HFFc6 (cell line): Measurements from ENCODE around the gene SPCS1. TPM values are rescaled to one million over a fixed set of nuclear protein-coding genes. Genes with fewer than 3 reads are reported as not detected.

Source experiments
- DNase-seq: peaks from one replicate; pipeline ENCODE4 v3.0.0-alpha.2; 2018
- H3K27ac Mint-ChIP-seq: 2 replicates; pipeline ENCODE4 v1.8.0; 2020; ENCODE audit warnings: mild to moderate bottlenecking, mixed read lengths
- H3K27me3 Mint-ChIP-seq: 2 replicates; pipeline ENCODE4 v1.8.0; 2021; ENCODE audit warnings: mild to moderate bottlenecking, moderate library complexity, mixed read lengths; ENCODE audit not compliant: insufficient read depth
- H3K36me3 Mint-ChIP-seq: 2 replicates; pipeline ENCODE4 v1.8.0; 2021; ENCODE audit warnings: low read depth, mixed read lengths
- H3K4me1 Mint-ChIP-seq: 2 replicates; pipeline ENCODE4 v1.8.0; 2020; ENCODE audit warnings: low read depth, mixed read lengths
- H3K4me3 Mint-ChIP-seq: 2 replicates; pipeline ENCODE4 v1.8.0; 2020; ENCODE audit warnings: mild to moderate bottlenecking, moderate library complexity, mixed read lengths
- H3K9me3 Mint-ChIP-seq: 2 replicates; pipeline ENCODE4 v1.8.0; 2020; ENCODE audit warnings: mild to moderate bottlenecking, mixed read lengths
- total RNA-seq, 6 experiments: library from RNA; stranded (reverse); fragmentation: NEBNext Ultra II Directional; extraction: Animal tissue kit (Norgen Biotek cat#: 25700); gene quantifications; 2 replicates in 1 of 6; 3 replicates in 5 of 6; pipeline ENCODE4 v1.2.3, GENCODE V29; 2021
- TF ChIP-seq, protein P1 (sequence below): fragments of 200-600 bp; sonication (generic); IDR thresholded peaks from 2 replicates; pipeline ENCODE4 v1.5.0; 2021; ENCODE audit warnings: antibody characterized with exemption, mild to moderate bottlenecking

Gene SPCS1
- total RNA-seq, 6 experiments from 2014 or later: 179 to 209 (median 193) TPM

DNA sequence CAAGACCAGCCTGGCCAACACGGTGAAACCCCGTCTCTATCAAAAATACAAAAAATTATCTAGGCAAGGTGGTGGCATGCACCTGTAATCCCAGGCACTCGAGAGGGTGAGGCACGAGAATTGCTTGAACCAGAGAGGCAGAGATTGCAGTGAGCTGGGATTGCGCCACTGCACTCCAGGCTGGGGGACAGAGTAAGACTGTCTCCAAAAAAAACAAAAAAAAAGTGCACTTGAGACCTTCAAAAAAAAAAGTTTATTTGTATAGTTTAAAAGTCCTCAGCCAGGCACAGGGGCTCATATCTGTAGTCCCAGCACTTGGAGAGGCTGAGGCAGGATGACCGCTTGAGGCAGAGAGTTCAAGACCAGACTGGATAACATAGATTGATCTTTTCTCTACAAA, 22.3 kb upstream of the SPCS1 start:
- Mint-ChIP-seq H3K36me3 (peaks cover 45% of the 10 kb centered on the region), H3K4me1 (peaks cover 73% of the 10 kb centered on the region), H3K4me3 (peak overlapping the region; percentile 22; the same call in 1 of the 2 replicates), H3K27ac (peak overlapping the region; percentile 90; the same call in 1 of the 2 replicates), H3K9me3 (no peaks in the 10 kb centered on the region; the same call in 1 of the 2 replicates), H3K27me3 (peaks cover 3% of the 10 kb centered on the region; the same call in 1 of the 2 replicates)
- TF ChIP-seq, protein P1, sequence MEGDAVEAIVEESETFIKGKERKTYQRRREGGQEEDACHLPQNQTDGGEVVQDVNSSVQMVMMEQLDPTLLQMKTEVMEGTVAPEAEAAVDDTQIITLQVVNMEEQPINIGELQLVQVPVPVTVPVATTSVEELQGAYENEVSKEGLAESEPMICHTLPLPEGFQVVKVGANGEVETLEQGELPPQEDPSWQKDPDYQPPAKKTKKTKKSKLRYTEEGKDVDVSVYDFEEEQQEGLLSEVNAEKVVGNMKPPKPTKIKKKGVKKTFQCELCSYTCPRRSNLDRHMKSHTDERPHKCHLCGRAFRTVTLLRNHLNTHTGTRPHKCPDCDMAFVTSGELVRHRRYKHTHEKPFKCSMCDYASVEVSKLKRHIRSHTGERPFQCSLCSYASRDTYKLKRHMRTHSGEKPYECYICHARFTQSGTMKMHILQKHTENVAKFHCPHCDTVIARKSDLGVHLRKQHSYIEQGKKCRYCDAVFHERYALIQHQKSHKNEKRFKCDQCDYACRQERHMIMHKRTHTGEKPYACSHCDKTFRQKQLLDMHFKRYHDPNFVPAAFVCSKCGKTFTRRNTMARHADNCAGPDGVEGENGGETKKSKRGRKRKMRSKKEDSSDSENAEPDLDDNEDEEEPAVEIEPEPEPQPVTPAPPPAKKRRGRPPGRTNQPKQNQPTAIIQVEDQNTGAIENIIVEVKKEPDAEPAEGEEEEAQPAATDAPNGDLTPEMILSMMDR: no peak
- DNase-seq: no peak

GRCh38 chr3:52684184-52684583, 21.7 kb upstream of the SPCS1 start:
- DNase-seq: no peak
- peaks cover 3% of the 10 kb centered on the region; the same call in 1 of the 2 replicates for H3K27me3 Mint-ChIP-seq
- TF ChIP-seq, protein P1: no peak
- H3K27ac Mint-ChIP-seq: peak overlapping the region; percentile 90
- H3K36me3 Mint-ChIP-seq: peaks cover 46% of the 10 kb centered on the region
- H3K9me3 Mint-ChIP-seq: no peaks in the 10 kb centered on the region; the same call in 1 of the 2 replicates
- peak overlapping the region; percentile 91 for H3K4me3 Mint-ChIP-seq
- H3K4me1 Mint-ChIP-seq: peaks cover 73% of the 10 kb centered on the region

DNA sequence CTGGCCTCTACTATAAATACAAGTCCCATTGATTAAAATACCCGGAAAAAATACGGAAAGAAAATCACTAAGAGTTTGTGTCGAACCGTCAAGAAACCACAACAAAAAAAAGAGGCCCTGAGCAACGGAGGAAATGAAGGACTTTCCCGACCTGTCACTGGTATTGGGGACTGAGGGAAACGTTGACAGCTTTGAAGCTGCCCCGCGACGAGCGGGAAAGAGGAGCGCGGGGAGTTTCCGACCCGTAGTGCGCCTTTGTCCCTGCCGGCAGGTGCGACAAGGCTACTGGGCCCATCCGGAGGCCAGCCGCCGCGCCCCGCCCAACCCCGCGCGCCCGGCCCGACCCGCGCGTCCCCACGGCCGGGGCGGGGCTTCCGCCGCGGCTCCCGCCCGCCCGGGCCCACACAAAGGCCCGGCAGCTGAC, 20.6 kb upstream of the SPCS1 start:
- TF ChIP-seq, protein P1: no peak
- Mint-ChIP-seq H3K4me3 (peak overlapping the region; percentile 91), H3K9me3 (no peaks in the 10 kb centered on the region; the same call in 1 of the 2 replicates), H3K36me3 (peaks cover 47% of the 10 kb centered on the region), H3K27me3 (peaks cover 3% of the 10 kb centered on the region), H3K4me1 (peaks cover 67% of the 10 kb centered on the region), H3K27ac (peak overlapping the region; percentile 90)
- peak; percentile 28 for DNase-seq

DNA sequence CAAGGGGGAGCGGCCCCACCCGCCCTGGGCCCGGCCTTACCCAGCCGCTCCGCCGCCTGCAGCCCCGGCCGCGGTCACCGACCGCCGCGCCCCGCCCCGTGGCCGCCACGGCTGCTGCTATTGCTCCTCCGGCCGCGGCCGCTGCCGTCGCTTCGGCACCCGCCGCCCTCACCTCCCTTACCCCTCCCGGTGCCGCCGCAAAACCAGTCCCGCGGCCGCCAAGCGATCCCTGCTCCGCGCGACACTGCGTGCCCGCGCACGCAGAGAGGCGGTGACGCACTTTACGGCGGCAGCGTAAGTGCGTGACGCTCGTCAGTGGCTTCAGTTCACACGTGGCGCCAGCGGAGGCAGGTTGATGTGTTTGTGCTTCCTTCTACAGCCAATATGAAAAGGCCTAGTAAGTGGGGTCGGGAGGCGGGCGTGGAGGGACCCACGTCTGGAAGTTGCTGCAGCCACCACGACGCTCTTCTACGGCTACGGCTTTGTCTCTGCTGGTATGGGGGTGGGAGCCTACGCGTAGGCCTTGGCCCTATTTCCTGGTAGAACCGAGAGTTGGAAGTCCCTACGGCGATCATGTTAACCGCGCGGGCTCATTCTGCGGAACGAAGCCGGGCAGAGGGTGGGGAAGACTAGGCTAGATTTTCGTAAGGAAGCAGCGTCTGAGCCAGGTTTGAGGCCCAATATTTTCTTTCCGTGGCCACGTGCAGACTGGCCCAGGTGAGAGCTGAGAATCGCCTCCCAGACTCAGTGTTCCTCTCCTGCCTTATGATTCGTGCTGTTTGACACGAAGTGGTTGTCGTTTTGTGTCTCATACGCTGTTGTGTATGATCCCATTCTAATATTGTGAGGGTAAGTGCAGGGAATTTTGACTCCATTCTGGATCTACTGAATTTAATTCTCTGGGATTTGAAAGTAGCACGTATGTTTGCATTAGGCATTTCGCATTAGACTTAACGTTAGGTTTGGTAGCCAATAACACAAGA, 19.9 kb upstream of the SPCS1 start, which contains the start of the genes GNL3 and PBRM1:
Gene GNL3, plus strand, starts transcription at position 324 of the 983 bp plus-strand sequence. Its CDS starts 61 bp downstream, at position 385.
Gene PBRM1, minus strand, starts transcription at position 205 of the 983 bp plus-strand sequence.
- Mint-ChIP-seq H3K36me3 (peaks cover 52% of the 10 kb centered on the region), H3K27me3 (peaks cover 3% of the 10 kb centered on the region), H3K4me1 (peaks cover 70% of the 10 kb centered on the region), H3K9me3 (no peaks in the 10 kb centered on the region; the same call in 1 of the 2 replicates), H3K27ac (peak within 1 kb of the TSS; percentile 99), H3K4me3 (peak within 1 kb of the TSS; percentile 100)
- TF ChIP-seq, protein P1: no peak
- peak; percentile 92 for DNase-seq

GRCh38 chr3:52688266-52688665, 17.6 kb upstream of the SPCS1 start:
- Mint-ChIP-seq H3K27ac (peak overlapping the region; percentile 99), H3K36me3 (peaks cover 62% of the 10 kb centered on the region), H3K27me3 (peaks cover 3% of the 10 kb centered on the region), H3K9me3 (no peaks in the 10 kb centered on the region; the same call in 1 of the 2 replicates), H3K4me3 (no peak overlapping the region; the same call in 1 of the 2 replicates), H3K4me1 (peaks cover 63% of the 10 kb centered on the region)
- DNase-seq: no peak
- TF ChIP-seq, protein P1: no peak
